IMR-90 (cell line): ENCODE data around the gene MRPL41. TPM values are rescaled to one million over a fixed set of nuclear protein-coding genes. Genes with fewer than 3 reads are reported as not detected.

Source experiments
- ATAC-seq: fragments of 200-7000 bp; cut with Tn5 transposase; 2 replicates; pipeline ENCODE4 v1.9.1; 2020; ENCODE audit warnings: low read depth, mild to moderate bottlenecking, moderate library complexity
- BruUV-seq: library from RNA; stranded (reverse); fragments of 400-500 nt; replicated peaks from 2 replicates; lab custom pipeline; 2021; lab: Mats Ljungman, UMichigan
- CTCF ChIA-PET: fragments of 300-600 bp; formaldehyde crosslinking; extraction: SDS; loops from one replicate; lab custom pipeline; 2021; ENCODE audit warnings: antibody characterized with exemption; lab: Yijun Ruan, JAX
- POLR2A ChIA-PET: fragments of 300-600 bp; sonication (Branson Sonifier 250); formaldehyde crosslinking; loops from one replicate; lab custom pipeline; 2022; ENCODE audit warnings: antibody characterized with exemption; ENCODE audit not compliant: unreplicated experiment; lab: Charles Lee
- DNase-seq: peaks from one replicate; pipeline ENCODE4 v3.0.0; 2013
- H2AFZ ChIP-seq: replicated peaks from 2 replicates; pipeline ENCODE3; 2013; ENCODE audit warnings: low read length, mild to moderate bottlenecking; ENCODE audit not compliant: poor library complexity
- H2AK5ac ChIP-seq: 2 replicates; pipeline ENCODE4 v1.6.1; 2013; ENCODE audit warnings: low read depth, low read length, inconsistent platforms
- H2AK9ac ChIP-seq: replicated peaks from 2 replicates; pipeline ENCODE3; 2013; ENCODE audit warnings: mild to moderate bottlenecking, low read depth, low read length, moderate library complexity; ENCODE audit not compliant: poor library complexity
- H2BK120ac ChIP-seq: 2 replicates; pipeline ENCODE4 v1.6.1; 2013; ENCODE audit warnings: low read depth, low read length, inconsistent platforms
- H2BK15ac ChIP-seq: 3 replicates; pipeline ENCODE4 v1.6.1; 2013; ENCODE audit warnings: low read depth, low read length, inconsistent platforms
- H2BK20ac ChIP-seq: 2 replicates; pipeline ENCODE4 v1.6.1; 2013; ENCODE audit warnings: low read depth, mild to moderate bottlenecking, inconsistent platforms, low read length, moderate library complexity
- H2BK5ac ChIP-seq: 2 replicates; pipeline ENCODE4 v1.6.1; 2013; ENCODE audit warnings: mild to moderate bottlenecking, low read depth, low read length, inconsistent platforms; ENCODE audit not compliant: poor library complexity, severe bottlenecking
- H3K14ac ChIP-seq: replicated peaks from 2 replicates; pipeline ENCODE4 v1.6.1; 2013; ENCODE audit warnings: low read depth, low read length, inconsistent platforms
- H3K18ac ChIP-seq: 2 replicates; pipeline ENCODE4 v1.6.1; 2013; ENCODE audit warnings: low read depth, low read length, control low read depth
- H3K23ac ChIP-seq: 2 replicates; pipeline ENCODE4 v1.6.1; 2013; ENCODE audit warnings: low read depth, low read length, inconsistent platforms
- H3K27ac ChIP-seq: 2 replicates; pipeline ENCODE4 v1.5.1; 2013; ENCODE audit warnings: mild to moderate bottlenecking, control low read depth, low read length; ENCODE audit not compliant: insufficient read depth
- H3K27me3 ChIP-seq: 2 replicates; pipeline ENCODE4 v1.6.1; 2013; ENCODE audit warnings: low read length; ENCODE audit not compliant: control insufficient read depth, insufficient read depth
- H3K36me3 ChIP-seq: 2 replicates; pipeline ENCODE4 v1.6.1; 2013; ENCODE audit warnings: low read length, mixed read lengths; ENCODE audit not compliant: control insufficient read depth, insufficient read depth
- H3K4ac ChIP-seq: 2 replicates; pipeline ENCODE4 v1.6.1; 2013; ENCODE audit warnings: low read depth, low read length, inconsistent platforms
- H3K4me1 ChIP-seq: 2 replicates; pipeline ENCODE4 v1.6.1; 2013; ENCODE audit warnings: low read length, mixed read lengths; ENCODE audit not compliant: control insufficient read depth, insufficient read depth
- H3K4me2 ChIP-seq: 2 replicates; pipeline ENCODE4 v1.6.1; 2013; ENCODE audit warnings: low read depth, mild to moderate bottlenecking, control low read depth, low read length, moderate library complexity
- H3K4me3 ChIP-seq: 2 replicates; pipeline ENCODE4 v1.5.1; 2013; ENCODE audit warnings: low read depth, mild to moderate bottlenecking, control low read depth, low read length, moderate library complexity; ENCODE audit not compliant: insufficient read depth
- H3K56ac ChIP-seq: 2 replicates; pipeline ENCODE4 v1.6.1; 2013; ENCODE audit warnings: low read length, inconsistent platforms; ENCODE audit not compliant: insufficient read depth; ENCODE audit errors: extremely low read depth
- H3K79me1 ChIP-seq, 2 experiments: 2 replicates each; pipeline ENCODE4 v1.6.1; 2013; ENCODE audit warnings: low read length in 2 of 2, inconsistent platforms in 1 of 2, low read depth in 1 of 2
- H3K9ac ChIP-seq: 2 replicates; pipeline ENCODE4 v1.6.1; 2013; ENCODE audit warnings: low read depth, low read length, control low read depth
- H3K9me1 ChIP-seq: 2 replicates; pipeline ENCODE4 v1.6.1; 2013; ENCODE audit warnings: low read length, inconsistent platforms; ENCODE audit not compliant: insufficient read depth
- H3K9me3 ChIP-seq: 2 replicates; pipeline ENCODE4 v1.6.1; 2013; ENCODE audit warnings: low read length; ENCODE audit not compliant: control insufficient read depth, insufficient read depth
- H4K20me1 ChIP-seq: 2 replicates; pipeline ENCODE4 v1.6.1; 2013; ENCODE audit warnings: low read length, inconsistent platforms; ENCODE audit not compliant: insufficient read depth
- H4K5ac ChIP-seq: 2 replicates; pipeline ENCODE4 v1.6.1; 2013; ENCODE audit warnings: mild to moderate bottlenecking, low read depth, low read length, control low read depth
- H4K8ac ChIP-seq, 2 experiments: 2 replicates each; pipeline ENCODE4 v1.6.1; 2013; ENCODE audit warnings: low read depth in 2 of 2, low read length in 2 of 2, control low read depth in 1 of 2, inconsistent platforms in 1 of 2
- H4K91ac ChIP-seq: 2 replicates; pipeline ENCODE4 v1.6.1; 2013; ENCODE audit warnings: low read depth, low read length, inconsistent platforms; ENCODE audit not compliant: insufficient read depth
- FOS ChIP-seq: fragments of 150-350 bp; IDR thresholded peaks from 2 replicates; pipeline ENCODE4 v1.6.1; 2016; ENCODE audit warnings: low read depth, low read length
- MAFK ChIP-seq: IDR thresholded peaks from 2 replicates; pipeline ENCODE4 v1.6.1; 2012; ENCODE audit warnings: low read depth, low read length, improper control_type of control experiment
- NFE2L2 ChIP-seq: fragments of 150-350 bp; IDR thresholded peaks from 2 replicates; pipeline ENCODE4 v1.6.1; 2016; ENCODE audit warnings: low read depth, mild to moderate bottlenecking, low read length
- POLR2A ChIP-seq: IDR thresholded peaks from 2 replicates; pipeline ENCODE4 v1.6.1; 2012; ENCODE audit warnings: mild to moderate bottlenecking, low read depth, low read length
- RFX5 ChIP-seq: IDR thresholded peaks from 2 replicates; pipeline ENCODE4 v1.8.0; 2012; ENCODE audit warnings: low read depth, mild to moderate bottlenecking, low read length, moderate library complexity
- WGBS, 2 experiments: methylation state at CpG; one replicate each; pipeline versions ENCODE4 v1.1.5 to v1.1.7; 2013; ENCODE audit warnings: missing lambda C conversion rate in 2 of 2; ENCODE audit not compliant: insufficient read length in 1 of 2; ENCODE audit errors: extremely low coverage in 2 of 2; 5-methylcytosine and 5-hydroxymethylcytosine counted together
- dilution Hi-C: fragments of 300-500 bp; cut with HindIII; formaldehyde crosslinking; loops from one replicate; pipeline ENCODE4 v1.14.3; 2018; ENCODE audit warnings: low sequenced_read_pairs; ENCODE audit not compliant: unreplicated experiment
- in situ Hi-C: fragments of 300-500 bp; cut with MboI; formaldehyde crosslinking; loops from 3 replicates; pipeline ENCODE4 v1.14.3; 2019; ENCODE audit warnings: low sequenced_read_pairs, inconsistent platforms, mixed read lengths
- intact Hi-C: fragments of 100-400 bp; cut with micrococcal nuclease; formaldehyde crosslinking; loops from 2 replicates; pipeline ENCODE4 v1.10.0; 2022
- polyA plus RNA-seq, 3 experiments: library from polyadenylated mRNA; depleted of rRNA; stranded (reverse); fragments of >200 nt; gene quantifications; 2 replicates each; pipeline ENCODE4 v1.2.3, GENCODE V29; 2012; ENCODE audit warnings: low replicate concordance in 1 of 3
- total RNA-seq: library from RNA; depleted of rRNA; stranded (reverse); fragments of >200 nt; gene quantifications from 2 replicates; pipeline ENCODE4 v1.2.3, GENCODE V29; 2012

MRPL41 gene
- total and polyA plus RNA-seq, 2 of the 4 experiments (the other 2 are of a cell fraction), result 15.6 to 38.9 TPM

GRCh38 chr9:137580954-137581322 lies 29.3 kb downstream of the MRPL41 start:
- H3K4me3 ChIP-seq, result no peak overlapping the region
- H3K79me1 ChIP-seq, result peaks cover 16 to 44% of the 10 kb centered on the region in 2 experiments
- no peak for DNase-seq
- no peak overlapping the region for H2AK5ac ChIP-seq
- H3K4me2 ChIP-seq, result no peak overlapping the region
- no peak overlapping the region for H3K23ac ChIP-seq
- H4K20me1 ChIP-seq, result peaks cover 16% of the 10 kb centered on the region
- POLR2A ChIA-PET, result no interaction called here
- BruUV-seq, result no TSS peak
- in situ Hi-C loops (no loop called here), dilution Hi-C loops (no loop called here), intact Hi-C loops (no loop called here)
- H2AK9ac ChIP-seq, result peak overlapping the region; percentile 63
- H2BK20ac ChIP-seq, result no peak overlapping the region
- no peak overlapping the region for H3K27ac ChIP-seq
- no peak overlapping the region for H3K56ac ChIP-seq
- no peak overlapping the region for H3K18ac ChIP-seq
- TF ChIP-seq MAFK, result peak; percentile 64
- TF ChIP-seq POLR2A, result no peak
- TF ChIP-seq RFX5, result no peak
- no peak for TF ChIP-seq NFE2L2
- no peak for TF ChIP-seq FOS
- no peak for ATAC-seq
- H3K4ac ChIP-seq, result no peak overlapping the region
- no peak overlapping the region for H2BK120ac ChIP-seq
- H4K8ac ChIP-seq, result no peak overlapping the region
- H2BK5ac ChIP-seq, result no peak overlapping the region
- WGBS, 2 experiments, result 100% methylated on average over 3 of the region's 4 CpGs; no CpG with 5 or more reads in 1 of the 2 experiments
- H3K9me1 ChIP-seq, result peaks cover 14% of the 10 kb centered on the region; the same call in 1 of the 2 replicates
- no peak overlapping the region for H3K14ac ChIP-seq
- no peaks in the 10 kb centered on the region for H3K27me3 ChIP-seq
- no peak overlapping the region for H2BK15ac ChIP-seq
- H3K9me3 ChIP-seq, result no peaks in the 10 kb centered on the region
- no peak overlapping the region for H3K9ac ChIP-seq
- H3K4me1 ChIP-seq, result peaks cover 6% of the 10 kb centered on the region
- no peak overlapping the region for H4K91ac ChIP-seq
- H2AFZ ChIP-seq, result no peak overlapping the region
- H4K5ac ChIP-seq, result no peak overlapping the region
- CTCF ChIA-PET, result no interaction called here
- peaks cover 29% of the 10 kb centered on the region for H3K36me3 ChIP-seq
